Measurements from ENCODE around the gene C14orf180. TPM values are rescaled to one million over a fixed set of nuclear protein-coding genes. Genes with fewer than 3 reads are reported as not detected.

C14orf180 gene
- total RNA-seq, 1 experiment from 2014 or later, result not detected

GRCh38 chr14:104557086-104557485, 22.5 kb upstream of the C14orf180 start:
- no peak overlapping the region for H4K8ac ChIP-seq (replicated peaks; ENCODE audit: insufficient read length, low read depth, low read length)
- H2BK15ac ChIP-seq (ENCODE audit: low read depth, low read length), result no peak overlapping the region
- no peak overlapping the region for H2AFZ ChIP-seq (ENCODE audit: low read length)
- H4K5ac ChIP-seq (ENCODE audit: insufficient read length, low read depth, low read length), result no peak overlapping the region
- H3K18ac ChIP-seq (ENCODE audit: insufficient read length, low read depth, low read length), result no peak overlapping the region
- H2AK5ac ChIP-seq (ENCODE audit: insufficient read length, low read length), result no peak overlapping the region
- H3K79me2 ChIP-seq (ENCODE audit: insufficient read depth, low read length), result no peaks in the 10 kb centered on the region
- no peak overlapping the region for H4K91ac ChIP-seq (ENCODE audit: insufficient read length, low read depth, low read length)
- no peak overlapping the region; the same call in 1 of the 2 replicates for H3K14ac ChIP-seq (ENCODE audit: insufficient read depth, low read length)
- Mint-ChIP-seq H3K4me3 (no peak overlapping the region), H3K27ac (no peak overlapping the region), H3K9me3 (no peaks in the 10 kb centered on the region; a peak in 1 of 5 replicates), H3K27me3 (ENCODE audit: low read depth) (peaks cover 4% of the 10 kb centered on the region), H3K36me3 (ENCODE audit: insufficient read depth in 1 of 3, low read depth in 3 of 3) (no peaks in the 10 kb centered on the region), H3K4me1 (peaks cover 2 to 4% of the 10 kb centered on the region in 2 experiments; a peak in 2 of 4 replicates)
- H3K9me3 ChIP-seq (ENCODE audit: control insufficient read depth, low read depth, low read length), result no peaks in the 10 kb centered on the region
- no peak overlapping the region for H2BK120ac ChIP-seq (ENCODE audit: low read depth, low read length, poor library complexity, severe bottlenecking)
- no peaks in the 10 kb centered on the region for H4K20me1 ChIP-seq (ENCODE audit: control insufficient read depth, insufficient read depth, insufficient read length)
- no CpG with 5 or more reads among the region's 5 CpGs for WGBS (ENCODE audit: extremely low coverage, insufficient read length, low lambda C conversion rate)
- H3T11ph ChIP-seq (ENCODE audit: low read length), result no peak overlapping the region
- no peak overlapping the region for H2BK20ac ChIP-seq (ENCODE audit: low read depth, low read length, poor library complexity, severe bottlenecking)
- no peak overlapping the region for H3K9ac ChIP-seq (ENCODE audit: extremely low read depth, insufficient read length, low read length)
- H3K23me2 ChIP-seq (ENCODE audit: insufficient read length, low read depth, low read length, poor library complexity, severe bottlenecking), result no peaks in the 10 kb centered on the region
- H3K4ac ChIP-seq (ENCODE audit: low read depth, low read length), result no peak overlapping the region
- H3K79me1 ChIP-seq (ENCODE audit: insufficient read depth, low read depth, low read length, poor library complexity, severe bottlenecking), result no peaks in the 10 kb centered on the region
- H2BK12ac ChIP-seq (ENCODE audit: insufficient read length, low read depth, low read length), result no peak overlapping the region
- no peak overlapping the region for H2BK5ac ChIP-seq (ENCODE audit: insufficient read length, low read length)
- H3K23ac ChIP-seq (ENCODE audit: insufficient read length, low read depth, low read length), result no peak overlapping the region
- H3K4me1 ChIP-seq (ENCODE audit: insufficient read depth, low read length), result no peaks in the 10 kb centered on the region
- no peak overlapping the region for H3K27ac ChIP-seq (ENCODE audit: insufficient read length, low read depth, low read length)
- H3K4me2 ChIP-seq (ENCODE audit: insufficient read depth, insufficient read length, low read length), result no peak overlapping the region
- no peaks in the 10 kb centered on the region for H3K27me3 ChIP-seq (ENCODE audit: insufficient read depth, low read length)
- no peak for DNase-seq
- TF ChIP-seq CTCF (conservative IDR thresholded peaks at IDR 0.05), result no peak
- H3K56ac ChIP-seq (ENCODE audit: insufficient read length, low read depth, low read length), result no peak overlapping the region

Measured in H9 (cell line).